ENCODE data around the gene CDKN1C.

GRCh38 chr11:2904153-2905052, 18.8 kb upstream of the CDKN1C start:
- TF ChIP-seq POLR2A (IDR thresholded peaks at IDR 0.05), result no peak
- TF ChIP-seq, protein P1, sequence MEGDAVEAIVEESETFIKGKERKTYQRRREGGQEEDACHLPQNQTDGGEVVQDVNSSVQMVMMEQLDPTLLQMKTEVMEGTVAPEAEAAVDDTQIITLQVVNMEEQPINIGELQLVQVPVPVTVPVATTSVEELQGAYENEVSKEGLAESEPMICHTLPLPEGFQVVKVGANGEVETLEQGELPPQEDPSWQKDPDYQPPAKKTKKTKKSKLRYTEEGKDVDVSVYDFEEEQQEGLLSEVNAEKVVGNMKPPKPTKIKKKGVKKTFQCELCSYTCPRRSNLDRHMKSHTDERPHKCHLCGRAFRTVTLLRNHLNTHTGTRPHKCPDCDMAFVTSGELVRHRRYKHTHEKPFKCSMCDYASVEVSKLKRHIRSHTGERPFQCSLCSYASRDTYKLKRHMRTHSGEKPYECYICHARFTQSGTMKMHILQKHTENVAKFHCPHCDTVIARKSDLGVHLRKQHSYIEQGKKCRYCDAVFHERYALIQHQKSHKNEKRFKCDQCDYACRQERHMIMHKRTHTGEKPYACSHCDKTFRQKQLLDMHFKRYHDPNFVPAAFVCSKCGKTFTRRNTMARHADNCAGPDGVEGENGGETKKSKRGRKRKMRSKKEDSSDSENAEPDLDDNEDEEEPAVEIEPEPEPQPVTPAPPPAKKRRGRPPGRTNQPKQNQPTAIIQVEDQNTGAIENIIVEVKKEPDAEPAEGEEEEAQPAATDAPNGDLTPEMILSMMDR (IDR thresholded peaks at IDR 0.05), result no peak
